GM18526 (cell line): ENCODE results near the gene HOXD13.

Source experiments
- POLR2A ChIP-seq: IDR thresholded peaks from 3 replicates; pipeline ENCODE4 v1.6.1; 2011; ENCODE audit not compliant: insufficient read length; ENCODE audit errors: extremely low read depth

HOXD13 gene

DNA sequence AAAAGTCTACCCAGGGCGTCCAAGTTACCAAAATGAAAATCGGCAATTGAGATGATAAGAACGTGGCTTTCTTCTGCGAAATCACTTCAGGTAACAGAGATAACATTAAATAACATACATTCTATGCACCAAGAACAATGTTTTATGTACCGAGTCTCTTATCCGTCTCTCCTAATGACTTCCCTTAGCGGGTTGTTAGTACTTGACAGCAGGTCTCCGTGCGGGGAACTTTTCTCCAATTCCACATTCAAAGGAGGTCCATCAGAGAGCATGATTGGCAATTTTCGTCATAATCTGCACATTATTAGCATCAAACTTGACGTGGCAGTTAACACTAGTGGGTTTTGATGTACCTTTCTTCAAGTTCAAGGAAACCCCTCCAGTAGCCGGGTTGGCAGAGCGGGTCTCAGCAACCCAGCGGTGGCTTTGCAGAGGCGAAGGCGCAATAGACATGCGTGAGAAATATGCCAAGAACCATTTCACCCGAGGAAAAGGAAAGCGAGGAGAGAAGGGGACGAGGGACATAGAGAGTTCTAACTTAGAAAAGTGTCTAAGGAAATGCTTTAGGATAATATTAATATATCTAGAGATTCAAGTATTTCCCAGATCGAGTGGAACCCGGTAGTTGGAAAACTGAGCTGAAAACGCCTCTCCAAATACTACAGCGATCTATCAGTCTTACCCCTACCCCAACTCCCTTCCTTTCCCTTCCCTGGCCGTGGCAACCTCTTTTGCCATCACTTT lies 13.8 kb upstream of the HOXD13 start:
- TF ChIP-seq POLR2A = no peak

DNA sequence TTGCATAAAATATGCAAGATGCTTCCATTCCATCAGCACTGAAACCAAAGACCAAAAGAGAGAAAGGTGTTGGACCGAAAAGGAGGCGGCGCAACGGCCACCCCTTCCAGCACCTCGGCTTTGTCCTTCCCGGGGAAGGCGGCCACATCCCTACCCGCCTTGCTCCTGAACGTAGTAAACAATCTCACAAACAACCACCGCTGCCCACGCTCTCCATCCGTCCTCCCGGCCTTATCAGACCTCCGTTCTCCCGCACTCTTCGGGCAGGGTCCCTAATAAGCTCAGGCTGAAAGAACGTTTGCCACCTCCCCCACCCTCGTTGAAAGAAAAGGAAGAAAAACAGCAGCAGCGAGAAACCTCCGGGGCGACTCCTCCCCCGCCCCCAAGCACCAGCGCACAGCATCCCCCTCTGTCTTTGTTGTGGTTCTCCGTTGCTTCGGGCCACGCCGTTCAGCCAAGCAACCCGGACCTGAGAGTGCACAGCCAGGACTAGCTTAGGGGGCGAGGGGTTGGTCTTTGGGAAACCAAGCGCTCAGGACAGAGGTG lies 13.2 kb upstream of the HOXD13 start:
- TF ChIP-seq POLR2A = no peak

DNA sequence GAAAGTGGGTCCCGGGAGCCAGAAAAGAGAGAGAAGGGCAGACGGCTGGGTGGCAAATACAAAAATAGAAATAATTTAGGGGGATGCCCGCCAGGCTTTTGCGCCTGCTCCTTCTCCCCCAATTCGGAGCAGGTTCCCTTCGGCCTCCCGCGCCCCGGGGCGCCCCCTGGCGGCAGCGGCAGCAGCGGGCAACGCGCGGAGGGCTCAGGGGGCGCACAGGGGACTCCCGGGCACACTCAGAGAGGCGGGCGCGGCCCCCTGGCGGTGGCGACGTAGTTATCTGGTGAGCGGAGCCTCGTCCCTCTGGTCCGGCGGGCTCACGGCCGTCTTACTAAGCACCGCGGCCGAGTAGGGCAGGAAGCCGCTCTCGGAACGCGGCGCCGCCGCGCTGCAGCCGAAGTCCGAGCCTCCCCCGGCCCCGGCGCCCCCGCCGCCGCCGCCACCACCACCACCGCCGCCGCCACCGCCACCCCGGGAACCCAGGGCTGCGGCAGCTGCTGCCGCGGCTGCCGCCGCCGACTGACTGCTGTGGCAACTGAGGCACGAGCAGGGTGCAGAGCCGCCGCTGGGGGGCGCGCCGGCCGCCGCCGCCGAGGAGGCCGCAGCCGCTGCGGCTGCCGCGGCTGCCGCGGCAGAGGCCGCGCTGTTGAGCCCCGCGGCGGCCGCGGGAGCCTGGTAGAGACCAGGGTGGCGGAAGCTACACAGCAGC lies 12.5 kb upstream of the HOXD13 start:
- no peak for TF ChIP-seq POLR2A

DNA sequence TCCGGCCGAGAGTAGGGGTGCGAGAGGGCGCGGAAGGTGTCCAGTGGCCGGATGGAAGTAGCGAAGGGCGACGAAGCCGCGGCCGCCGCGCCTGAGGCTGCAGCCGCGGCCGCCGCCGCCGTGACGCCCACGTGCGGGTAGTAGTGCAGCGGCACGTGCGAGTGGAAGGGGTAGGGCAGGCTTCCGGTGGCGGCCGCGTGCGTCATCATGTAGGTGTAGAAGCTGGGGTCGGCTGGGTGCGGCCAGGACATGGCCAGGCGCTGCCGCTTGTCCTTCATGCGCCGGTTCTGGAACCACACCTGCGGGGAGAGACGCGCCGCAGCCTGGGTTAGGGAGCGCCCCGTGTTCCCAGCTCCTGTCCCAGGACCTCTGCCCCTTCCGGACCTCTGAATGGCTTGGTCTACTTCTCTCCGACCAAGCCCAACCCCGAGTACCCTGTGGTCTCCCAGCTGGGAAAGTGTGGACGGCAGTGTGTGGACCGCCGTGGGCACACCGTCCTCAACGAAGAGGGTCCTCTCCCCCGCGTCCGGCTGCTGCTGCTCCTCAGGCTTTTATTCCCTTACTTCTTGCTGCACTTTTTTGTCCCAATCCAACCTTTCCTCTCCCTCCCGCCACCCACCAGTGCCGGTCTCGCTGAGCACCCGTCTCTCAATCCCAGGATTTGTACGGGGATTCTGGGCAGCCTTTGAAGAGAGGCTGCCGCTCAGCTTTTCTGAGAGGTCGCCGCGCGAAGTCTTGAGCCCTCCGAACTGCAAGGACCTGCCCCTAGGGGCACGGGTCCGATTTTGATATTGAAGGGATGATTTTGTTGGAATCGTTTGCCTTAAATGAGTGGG lies 11.8 kb upstream of the HOXD13 start:
- no peak for TF ChIP-seq POLR2A

DNA sequence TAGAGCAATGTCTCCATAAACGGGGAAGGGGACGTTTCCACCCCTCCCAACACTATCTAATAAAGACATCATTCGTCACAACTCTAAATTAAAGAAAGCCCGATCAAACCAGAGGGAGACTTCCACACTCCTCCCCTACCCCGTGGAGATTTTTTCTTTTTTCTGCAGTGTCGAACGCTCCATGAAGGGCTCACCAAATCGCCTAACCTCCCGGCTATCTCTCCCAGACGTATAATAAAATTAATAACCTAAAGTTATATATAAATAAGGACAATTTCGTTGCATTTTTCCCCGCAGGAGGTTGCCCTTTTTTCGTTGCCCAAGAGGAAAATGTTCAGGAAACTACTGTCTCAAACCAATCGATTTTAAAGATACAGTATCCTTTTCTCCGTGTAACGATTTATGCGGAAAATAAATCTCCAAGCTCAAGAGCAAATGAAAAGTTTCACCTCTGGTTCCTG lies 11.1 kb upstream of the HOXD13 start:
- TF ChIP-seq POLR2A = no peak

DNA sequence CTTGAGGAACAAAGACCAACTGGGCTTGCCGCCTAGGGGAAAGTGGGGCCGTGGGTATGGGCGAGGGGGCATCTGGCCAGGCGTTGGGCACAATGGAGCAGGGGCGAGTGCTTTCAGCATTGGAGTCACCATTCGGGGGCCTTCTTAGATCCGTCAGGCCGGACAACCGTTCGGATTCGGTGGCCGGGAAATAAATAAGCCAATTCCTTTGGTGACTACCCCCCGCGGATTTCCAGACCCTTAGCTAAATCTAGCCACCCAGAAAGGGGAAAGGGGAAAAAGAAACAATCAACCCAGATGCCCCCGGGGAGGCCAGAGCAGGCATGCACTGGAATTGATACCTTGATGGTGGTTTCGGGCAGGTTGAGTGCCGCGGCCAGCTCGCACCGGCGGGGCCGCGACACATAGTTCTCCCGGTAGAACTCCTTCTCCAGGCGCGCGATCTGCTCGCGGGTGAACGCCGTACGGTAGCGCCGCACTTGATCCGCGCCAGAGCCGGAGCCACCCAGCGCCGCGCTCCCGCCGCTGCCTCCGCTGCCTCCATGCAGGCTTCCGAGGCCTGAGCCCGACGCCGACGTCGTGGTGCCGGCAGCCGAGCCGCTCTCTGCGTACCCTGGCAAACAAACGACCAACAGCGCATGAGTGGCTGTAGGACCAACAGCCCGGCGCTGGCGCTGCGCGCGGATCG lies 10.5 kb upstream of the HOXD13 start:
- TF ChIP-seq POLR2A = no peak

DNA sequence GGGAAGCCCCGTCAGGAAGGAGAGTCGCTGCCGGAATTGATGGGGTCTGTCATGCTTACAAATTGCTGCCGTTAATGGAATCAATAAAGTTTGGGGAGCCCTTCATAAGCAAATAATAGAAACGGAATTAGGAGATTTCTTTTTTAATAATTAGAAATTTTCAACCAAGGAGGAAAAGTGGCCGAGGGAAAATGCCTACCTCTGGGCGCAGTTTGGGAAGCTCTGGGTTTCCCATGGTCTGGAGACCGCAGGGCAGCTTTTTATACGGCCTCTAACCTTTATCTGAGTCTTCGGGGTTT lies 10.0 kb upstream of the HOXD13 start:
- no peak for TF ChIP-seq POLR2A

DNA sequence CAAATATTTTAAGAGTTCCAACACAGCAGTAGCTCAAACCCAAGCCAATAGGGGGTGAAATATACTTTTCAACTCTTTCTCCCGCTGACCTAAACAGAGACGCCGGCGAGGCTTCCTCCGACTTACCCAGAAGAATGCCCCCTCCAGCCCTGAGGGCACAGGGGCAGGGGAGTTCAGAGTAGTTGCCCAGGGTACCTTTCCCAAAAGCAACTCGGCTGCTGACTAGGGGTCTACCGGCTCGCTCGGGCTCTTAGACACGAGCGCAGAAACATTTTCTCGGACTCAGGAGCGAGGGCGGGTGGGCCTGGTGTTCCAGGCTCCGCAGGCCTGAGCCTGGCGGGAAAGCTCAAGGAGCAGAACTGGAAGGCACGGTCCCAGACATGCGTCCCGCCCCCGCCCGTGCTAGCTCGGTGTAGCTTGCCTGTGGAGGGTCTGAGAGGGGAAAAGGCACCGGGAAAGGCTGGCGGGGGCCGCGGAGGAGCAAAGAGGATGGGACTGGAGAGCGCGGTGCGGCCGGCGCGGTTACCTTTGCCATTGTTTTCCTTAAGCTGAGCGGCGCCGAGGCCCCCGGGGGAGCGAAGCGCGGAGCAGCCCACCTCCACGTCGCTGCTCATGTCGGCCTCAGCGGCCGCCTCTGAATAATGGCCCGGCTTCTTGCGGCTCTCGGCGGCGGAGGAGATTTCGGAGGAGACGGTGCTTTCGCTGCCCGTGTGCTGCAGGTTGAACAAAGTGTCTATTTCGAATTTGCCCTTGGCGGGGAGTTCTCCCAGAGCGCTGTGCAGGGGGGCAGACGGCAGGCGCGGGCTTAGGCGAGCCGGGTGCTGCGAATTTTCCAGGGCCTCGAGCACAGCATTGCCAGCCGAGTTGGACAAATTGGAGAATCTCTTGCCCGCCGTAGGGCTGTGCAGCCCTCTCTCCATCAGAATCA lies 9.4 kb upstream of the HOXD13 start:
- TF ChIP-seq POLR2A = no peak

DNA sequence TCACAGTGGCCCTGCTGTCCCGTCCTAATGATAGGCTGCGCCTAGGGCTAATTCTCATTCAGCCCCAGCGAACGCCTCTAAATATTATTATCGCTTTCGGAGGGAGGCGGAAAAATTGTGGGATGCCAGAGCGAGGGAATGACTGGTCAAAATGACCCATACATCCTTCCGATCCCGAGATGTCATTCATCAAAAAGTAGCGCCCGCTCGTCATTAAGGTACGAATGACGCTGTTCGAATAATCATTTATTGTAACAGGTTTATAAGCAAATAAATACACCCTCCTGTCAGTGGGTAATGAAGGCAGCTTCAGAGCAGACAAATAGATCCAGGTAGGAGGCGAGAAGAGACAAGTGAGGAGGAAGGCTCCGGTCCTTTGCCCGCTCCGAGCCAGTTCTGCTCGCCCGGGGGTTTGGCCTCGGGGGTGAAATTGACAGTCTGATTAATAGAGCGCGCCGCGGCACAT lies 8.7 kb upstream of the HOXD13 start, which contains the start of gene EVX2:
EVX2 (minus strand) TSS at position 167 of the 466 bp plus-strand sequence. CDS start 186 bp downstream, outside the sequence.
- no peak for TF ChIP-seq POLR2A

DNA sequence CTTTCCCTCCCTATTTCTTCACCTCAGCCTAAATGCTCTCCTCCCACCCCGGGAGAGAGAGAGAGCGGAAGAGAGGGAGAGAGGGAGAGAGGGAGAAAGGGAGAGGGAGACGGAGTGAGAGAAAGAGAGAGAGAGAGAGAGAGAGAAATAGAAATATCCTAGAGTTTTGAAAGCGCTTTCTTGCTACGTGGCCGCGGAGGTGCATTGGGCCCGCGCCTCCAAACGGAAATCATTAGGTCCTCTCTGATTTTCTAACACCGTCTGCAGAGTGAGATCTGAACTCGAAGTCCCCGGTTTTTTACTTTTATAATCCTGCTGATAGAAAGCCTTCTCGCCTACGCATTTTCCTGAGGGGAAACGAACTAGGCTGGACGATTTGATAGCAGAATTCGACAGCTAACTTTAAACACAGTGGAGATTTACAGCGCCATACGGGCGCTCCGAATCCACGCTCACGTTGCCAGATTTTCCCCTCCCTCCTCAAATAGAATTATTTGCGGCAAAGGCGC lies 7.9 kb upstream of the HOXD13 start:
- TF ChIP-seq POLR2A = no peak

DNA sequence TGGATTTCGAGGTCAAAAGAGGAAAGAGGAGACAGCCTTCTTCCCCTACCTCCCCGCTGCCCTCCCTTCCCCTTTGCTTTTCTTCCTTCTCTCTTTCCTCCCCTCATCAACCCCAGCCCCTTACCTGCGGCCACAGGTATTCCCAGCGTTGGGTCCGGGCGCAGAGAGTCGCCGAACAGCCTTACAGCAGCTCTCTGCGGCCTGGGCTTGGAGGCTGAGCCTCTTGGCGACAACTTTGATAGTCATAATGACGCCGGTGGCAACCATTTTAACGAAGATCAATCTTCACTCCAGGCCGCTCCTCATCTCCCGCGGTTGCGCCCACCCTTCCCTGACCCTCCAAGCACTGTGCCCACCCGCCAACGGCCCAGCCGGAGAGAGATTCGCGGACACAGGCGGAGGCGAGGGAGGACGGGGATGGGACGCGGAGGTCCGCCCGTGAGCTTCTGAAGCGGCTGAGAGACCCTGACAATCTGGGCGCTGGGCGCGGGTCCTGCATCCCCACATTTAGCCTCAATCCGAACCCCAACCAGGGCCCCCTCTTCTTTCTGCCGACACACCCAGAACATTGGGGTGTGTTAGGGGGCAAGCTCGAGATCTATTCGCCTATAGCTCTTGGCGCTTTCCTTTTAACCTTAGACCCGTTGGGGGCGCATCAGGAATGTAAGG lies 7.3 kb upstream of the HOXD13 start:
- TF ChIP-seq POLR2A = no peak

DNA sequence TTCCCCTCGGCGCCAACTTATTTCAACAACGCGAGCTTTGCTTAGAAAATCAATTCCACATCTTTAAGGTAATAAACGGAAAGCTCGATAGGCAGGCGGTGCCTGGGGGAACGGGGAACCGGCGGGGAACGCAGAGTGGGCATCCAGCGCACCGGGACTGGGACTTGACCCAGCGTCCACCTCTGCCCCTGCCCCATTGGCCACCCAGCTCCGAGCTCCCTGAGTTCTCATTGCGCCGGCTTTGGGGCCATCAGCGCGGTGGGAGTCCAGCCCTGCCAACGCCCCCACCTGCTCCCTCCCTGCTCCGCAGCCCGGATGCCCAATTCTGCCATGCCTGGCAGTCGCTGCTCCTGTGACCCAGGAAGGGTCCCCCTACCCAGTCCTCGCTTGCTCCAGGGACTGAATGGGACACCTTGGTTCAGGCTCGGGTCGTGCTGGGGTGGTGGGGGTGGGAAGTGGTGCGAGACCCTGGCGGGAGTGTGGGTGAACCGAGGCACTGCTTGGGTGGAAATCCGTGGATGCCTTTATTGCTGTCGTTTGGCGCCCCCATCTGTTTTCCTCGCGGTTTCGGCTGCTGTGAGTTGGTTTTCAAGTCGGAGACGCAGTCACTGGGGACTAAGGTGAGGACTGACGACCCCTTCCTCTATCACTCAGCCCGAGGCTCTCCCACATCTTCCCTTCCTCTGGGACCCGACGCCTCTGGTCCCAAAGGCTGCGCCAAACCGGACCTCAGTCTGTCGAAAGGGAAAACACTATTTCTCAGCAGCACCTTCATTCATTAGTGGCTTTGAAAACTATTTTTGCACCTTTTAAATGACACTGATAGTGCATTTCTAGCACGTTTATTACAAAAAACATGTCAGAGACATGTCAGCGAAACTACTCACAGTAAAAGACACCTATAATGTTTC lies 6.4 kb upstream of the HOXD13 start:
- no peak for TF ChIP-seq POLR2A

DNA sequence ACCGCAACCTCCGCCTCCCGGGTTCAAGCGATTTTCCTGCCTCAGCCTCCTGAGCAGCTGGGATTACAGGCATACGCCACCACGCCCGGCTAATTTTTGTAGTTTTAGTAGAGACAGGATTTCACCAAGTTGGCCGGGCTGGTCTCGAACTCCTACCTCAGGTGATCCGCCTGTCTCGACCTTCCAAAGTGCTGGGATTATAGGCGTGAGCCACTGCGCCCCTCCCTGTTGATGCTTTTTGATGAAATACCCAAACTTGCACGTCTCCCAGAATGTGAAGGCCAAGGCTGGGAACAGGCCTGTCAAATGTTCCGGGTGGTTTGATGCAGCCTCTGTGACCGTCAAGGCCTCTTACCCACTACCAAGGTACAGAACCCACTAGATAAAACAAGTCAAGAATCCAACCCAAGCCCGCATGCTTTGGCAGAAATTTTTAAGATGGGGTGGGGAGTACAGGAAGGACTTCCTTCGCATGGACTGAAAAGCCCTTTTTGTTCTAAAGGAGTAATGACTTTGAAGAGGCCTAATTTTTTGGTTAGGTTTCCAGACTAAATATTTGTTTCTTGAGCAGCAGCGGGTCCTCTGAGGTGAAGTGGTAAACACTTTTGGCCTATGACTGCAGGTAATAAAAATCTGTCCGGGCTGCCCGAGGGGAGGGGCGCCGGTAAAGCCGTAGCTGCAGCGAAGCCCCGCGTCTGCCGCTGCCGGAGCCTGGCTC lies 5.0 kb upstream of the HOXD13 start:
- no peak for TF ChIP-seq POLR2A
